Activated naive CD8-positive, alpha-beta T cell (primary cell): Measurements from ENCODE around the gene PSRC1.

ENCODE experiments used
- H3K27ac Mint-ChIP-seq: one replicate; pipeline ENCODE4 v1.8.0; 2021; ENCODE audit warnings: mixed read lengths
- H3K27me3 Mint-ChIP-seq: one replicate; pipeline ENCODE4 v1.8.0; 2021; ENCODE audit warnings: mixed read lengths
- H3K36me3 Mint-ChIP-seq: one replicate; pipeline ENCODE4 v1.8.0; 2021; ENCODE audit warnings: mixed read lengths
- H3K4me1 Mint-ChIP-seq: one replicate; pipeline ENCODE4 v1.8.0; 2021; ENCODE audit warnings: low read depth, mixed read lengths
- H3K4me3 Mint-ChIP-seq: one replicate; pipeline ENCODE4 v1.8.0; 2021; ENCODE audit warnings: mild to moderate bottlenecking, mixed read lengths
- H3K9me3 Mint-ChIP-seq: one replicate; pipeline ENCODE4 v1.8.0; 2021; ENCODE audit warnings: low read depth, mixed read lengths

Gene PSRC1

DNA sequence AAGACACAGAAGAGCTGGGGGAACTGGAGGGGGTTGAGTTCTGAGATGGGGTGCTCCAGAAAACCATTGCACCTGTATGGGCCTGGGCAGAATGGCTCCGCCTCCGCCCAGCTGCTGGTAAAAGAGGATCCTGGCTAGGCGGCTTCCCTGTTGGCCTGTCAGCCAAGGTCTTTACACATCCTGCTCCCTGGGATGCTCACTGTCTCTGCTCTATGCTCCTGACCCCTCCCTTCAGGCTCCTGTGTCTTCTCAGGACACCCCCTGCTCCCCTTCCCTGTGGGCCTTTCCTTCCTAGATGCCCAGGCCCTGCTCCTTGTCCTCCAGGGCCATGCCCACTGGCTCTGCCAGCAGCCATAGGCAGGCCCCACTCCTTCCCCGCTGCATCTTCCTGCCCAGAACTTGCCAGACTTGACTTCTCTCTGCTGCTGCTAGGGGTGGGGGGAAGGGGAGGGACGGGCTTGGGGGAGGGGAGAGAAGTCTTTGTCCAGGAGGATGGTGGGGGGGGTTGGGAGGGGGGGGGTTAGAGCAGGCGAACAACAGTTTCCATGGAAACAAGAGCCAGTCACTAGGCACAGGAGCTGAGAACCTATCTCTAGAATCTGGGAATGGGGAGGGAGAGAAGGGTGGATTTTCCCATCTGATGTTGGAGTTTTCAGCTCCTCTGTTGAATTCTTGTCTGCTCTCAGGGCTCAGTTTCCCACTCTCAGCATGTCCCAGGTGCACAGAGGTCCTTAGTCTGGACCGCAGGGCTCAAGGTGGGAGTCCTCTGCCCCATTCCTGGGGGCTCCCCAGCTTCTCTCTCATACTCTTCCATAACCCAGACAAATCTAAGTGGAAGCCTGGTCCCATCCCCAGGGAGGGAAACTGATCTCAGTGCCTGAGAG lies 23.0 kb downstream of the PSRC1 start:
- Mint-ChIP-seq H3K27ac (no peak overlapping the region), H3K36me3 (no peaks in the 10 kb centered on the region), H3K4me3 (no peak overlapping the region), H3K4me1 (peaks cover 5% of the 10 kb centered on the region), H3K27me3 (no peaks in the 10 kb centered on the region), H3K9me3 (no peaks in the 10 kb centered on the region)

DNA sequence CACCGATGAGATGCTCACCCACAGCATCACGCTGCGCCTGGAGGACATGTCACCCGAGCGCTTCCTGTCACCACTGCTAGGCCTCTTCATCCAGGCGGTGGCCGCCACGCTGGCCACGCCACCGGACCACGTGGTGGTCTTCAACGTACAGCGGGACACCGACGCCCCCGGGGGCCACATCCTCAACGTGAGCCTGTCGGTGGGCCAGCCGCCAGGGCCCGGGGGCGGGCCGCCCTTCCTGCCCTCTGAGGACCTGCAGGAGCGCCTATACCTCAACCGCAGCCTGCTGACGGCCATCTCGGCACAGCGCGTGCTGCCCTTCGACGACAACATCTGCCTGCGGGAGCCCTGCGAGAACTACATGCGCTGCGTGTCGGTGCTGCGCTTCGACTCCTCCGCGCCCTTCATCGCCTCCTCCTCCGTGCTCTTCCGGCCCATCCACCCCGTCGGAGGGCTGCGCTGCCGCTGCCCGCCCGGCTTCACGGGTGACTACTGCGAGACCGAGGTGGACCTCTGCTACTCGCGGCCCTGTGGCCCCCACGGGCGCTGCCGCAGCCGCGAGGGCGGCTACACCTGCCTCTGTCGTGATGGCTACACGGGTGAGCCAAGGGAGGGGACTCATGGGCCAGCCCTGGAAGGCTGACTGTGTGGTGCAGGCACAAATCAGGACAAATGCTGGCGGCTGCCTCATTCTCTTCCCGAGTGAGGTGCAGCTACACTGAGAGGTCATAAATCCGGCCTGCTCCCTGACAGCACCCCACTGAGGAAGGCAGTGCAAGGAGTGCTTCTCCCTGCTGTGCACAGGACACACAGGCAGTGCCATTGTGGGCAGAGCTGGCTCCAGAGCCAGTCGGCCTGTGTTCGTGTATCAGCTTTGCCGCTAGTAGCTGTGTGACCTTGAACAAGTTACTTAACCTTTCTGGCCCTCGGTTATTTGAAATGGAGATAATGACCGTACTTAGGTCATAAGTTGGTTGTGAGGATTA lies 24.2 kb downstream of the PSRC1 start:
- Mint-ChIP-seq H3K4me3 (no peak overlapping the region), H3K9me3 (no peaks in the 10 kb centered on the region), H3K36me3 (no peaks in the 10 kb centered on the region), H3K4me1 (peaks cover 8% of the 10 kb centered on the region), H3K27me3 (no peaks in the 10 kb centered on the region), H3K27ac (no peak overlapping the region)

DNA sequence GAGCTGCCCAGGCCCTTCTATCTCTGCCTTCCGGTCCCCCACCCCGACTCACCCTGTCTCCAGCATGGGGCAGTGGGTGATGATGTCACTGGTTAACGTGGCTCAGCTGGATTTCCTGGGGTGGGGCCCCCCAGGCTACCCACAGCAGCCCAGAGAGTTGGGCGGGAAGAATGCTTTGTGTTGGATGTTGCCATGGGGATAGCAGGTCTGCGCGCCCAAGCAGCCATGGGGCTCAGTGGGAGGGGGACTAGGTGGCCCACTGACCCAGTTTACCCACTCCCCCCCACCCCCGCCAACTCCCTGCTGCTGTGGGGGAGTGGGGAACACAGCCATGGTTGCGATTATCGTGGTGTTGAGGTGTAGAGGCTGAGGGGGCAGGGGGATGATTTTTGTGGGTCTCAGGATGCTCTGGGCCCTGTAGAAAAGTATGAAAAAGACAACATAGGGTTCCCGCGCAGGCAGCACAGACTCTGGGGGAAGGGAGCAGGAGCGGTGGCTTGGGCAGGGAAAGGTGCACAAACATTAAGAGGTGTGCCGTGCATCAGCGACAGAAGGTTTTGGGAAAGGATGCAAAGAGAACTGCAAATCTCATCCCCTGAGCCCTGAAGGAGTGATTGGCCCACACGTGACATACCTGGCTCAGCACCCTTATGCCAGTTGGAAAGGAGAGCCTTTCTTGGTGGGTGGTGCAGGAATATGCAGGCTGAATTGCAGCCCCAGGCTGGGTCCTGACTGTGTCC lies 25.1 kb downstream of the PSRC1 start:
- Mint-ChIP-seq H3K4me3 (no peak overlapping the region), H3K9me3 (no peaks in the 10 kb centered on the region), H3K27me3 (no peaks in the 10 kb centered on the region), H3K27ac (no peak overlapping the region), H3K4me1 (peaks cover 6% of the 10 kb centered on the region), H3K36me3 (no peaks in the 10 kb centered on the region)

DNA sequence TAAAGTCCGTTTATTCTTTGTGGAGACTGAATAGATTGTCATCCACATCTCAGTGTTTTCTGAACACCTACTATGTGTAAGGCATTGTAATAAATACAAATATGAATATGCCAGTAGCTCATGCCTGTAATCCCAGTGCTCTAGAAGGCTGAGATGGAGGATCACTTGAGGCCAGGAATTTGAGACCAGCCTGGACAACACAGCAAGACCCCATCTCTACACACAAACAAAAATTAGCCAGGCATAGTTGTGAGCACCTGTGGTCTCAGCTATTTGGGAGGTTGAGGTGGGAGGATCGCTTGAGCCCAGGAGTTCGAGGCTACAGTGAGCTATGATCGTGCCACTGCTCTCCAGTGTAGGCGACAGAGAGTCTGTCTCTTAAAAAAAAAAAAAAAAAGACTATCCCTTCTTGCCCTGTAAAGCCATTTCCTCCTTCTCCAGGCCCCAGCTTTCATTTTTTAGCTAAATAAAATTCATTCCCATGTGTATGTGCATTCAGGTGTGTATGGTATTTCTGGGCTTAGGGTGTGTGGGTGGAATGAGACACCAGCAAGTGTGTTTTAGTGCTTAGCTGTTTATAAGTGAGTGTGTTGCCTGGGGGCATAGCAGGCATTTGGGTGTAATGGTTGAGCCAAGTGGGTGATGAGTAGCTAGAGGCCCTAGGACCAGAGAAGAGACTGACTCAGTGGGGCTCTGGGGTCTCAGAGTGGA lies 25.8 kb downstream of the PSRC1 start:
- Mint-ChIP-seq H3K27me3 (no peaks in the 10 kb centered on the region), H3K4me3 (no peak overlapping the region), H3K36me3 (no peaks in the 10 kb centered on the region), H3K9me3 (no peaks in the 10 kb centered on the region), H3K27ac (no peak overlapping the region), H3K4me1 (peaks cover 9% of the 10 kb centered on the region)

DNA sequence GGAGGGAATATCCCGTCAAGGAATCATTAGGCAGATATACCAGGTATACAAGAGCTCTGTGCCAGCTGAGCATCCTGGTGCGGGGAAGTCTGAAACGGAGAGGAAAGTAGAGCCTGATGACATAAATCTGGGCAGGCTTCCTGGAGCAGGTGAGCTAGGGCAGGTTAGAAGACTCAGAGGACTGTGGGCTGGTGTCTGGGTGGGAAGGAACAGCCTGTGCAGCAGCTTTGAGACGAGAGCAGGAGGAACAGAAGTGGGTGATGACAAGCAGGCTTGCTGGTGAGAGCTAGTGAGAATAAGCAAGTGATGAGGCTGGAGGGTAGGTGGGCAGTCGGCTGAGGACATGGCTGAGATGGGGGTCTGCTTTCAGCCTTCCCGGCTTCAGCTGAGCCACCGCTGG lies 26.9 kb downstream of the PSRC1 start:
- Mint-ChIP-seq H3K27me3 (no peaks in the 10 kb centered on the region), H3K4me3 (no peak overlapping the region), H3K27ac (no peak overlapping the region)

DNA sequence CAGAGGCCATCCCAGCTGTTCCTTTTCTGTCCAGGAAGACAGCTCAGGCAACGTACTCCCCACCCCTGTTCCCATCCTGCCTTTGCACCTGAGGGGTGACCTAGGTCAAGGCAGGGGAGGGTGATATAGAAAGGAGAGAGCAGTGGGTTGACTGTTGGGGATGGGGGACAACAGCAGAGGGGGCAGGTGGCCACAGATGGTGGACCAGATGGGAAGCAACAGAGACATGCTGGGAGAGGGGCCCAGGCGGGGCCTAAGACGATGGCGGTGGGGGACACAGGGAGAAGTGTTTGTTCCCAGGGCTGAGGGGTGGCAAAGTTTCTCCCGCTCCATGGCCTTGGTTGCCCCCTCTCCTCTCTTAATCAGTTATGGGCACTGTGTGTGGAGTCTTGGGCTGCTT lies 27.3 kb downstream of the PSRC1 start:
- no peak overlapping the region for H3K27ac Mint-ChIP-seq
- H3K36me3 Mint-ChIP-seq = no peaks in the 10 kb centered on the region
- H3K4me3 Mint-ChIP-seq = no peak overlapping the region
- peaks cover 10% of the 10 kb centered on the region for H3K4me1 Mint-ChIP-seq
- H3K27me3 Mint-ChIP-seq = no peaks in the 10 kb centered on the region
- no peaks in the 10 kb centered on the region for H3K9me3 Mint-ChIP-seq

More for the DNA sequence above, 26.9 kb downstream of the PSRC1 start:
- Mint-ChIP-seq H3K4me1 (peaks cover 9% of the 10 kb centered on the region), H3K36me3 (no peaks in the 10 kb centered on the region), H3K9me3 (no peaks in the 10 kb centered on the region)

DNA sequence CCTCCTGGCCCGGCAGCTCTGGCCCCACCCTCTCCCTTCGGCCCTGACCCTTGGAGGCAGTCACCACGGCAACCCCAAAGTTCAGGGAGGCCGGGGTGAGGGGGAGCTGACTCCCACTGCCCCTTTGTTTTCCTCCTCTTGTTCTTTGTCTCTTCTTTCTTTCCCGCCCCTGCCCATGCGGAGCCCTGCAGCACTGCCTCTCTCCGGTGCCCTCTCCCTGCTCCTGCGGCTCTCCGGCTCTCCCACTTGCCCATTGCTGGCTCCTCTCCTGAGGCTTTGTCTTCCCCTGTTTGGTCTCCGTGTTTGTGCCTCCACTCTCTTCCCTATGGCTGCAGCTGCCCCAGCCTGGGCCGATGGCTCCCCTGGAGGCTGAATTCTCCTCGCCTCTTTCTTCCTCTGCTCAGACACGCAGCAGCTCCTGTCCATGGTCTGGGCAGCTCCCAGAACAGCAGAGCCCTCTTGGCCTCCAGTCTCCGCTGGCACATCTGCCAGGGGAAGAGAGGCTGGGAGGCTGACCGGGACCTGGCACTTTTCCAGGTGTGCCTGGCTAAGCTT lies 27.8 kb downstream of the PSRC1 start:
- H3K27ac Mint-ChIP-seq = no peak overlapping the region
- H3K4me3 Mint-ChIP-seq = no peak overlapping the region
- H3K36me3 Mint-ChIP-seq = no peaks in the 10 kb centered on the region
- H3K9me3 Mint-ChIP-seq = no peaks in the 10 kb centered on the region
- H3K27me3 Mint-ChIP-seq = no peaks in the 10 kb centered on the region
- H3K4me1 Mint-ChIP-seq = peaks cover 11% of the 10 kb centered on the region

DNA sequence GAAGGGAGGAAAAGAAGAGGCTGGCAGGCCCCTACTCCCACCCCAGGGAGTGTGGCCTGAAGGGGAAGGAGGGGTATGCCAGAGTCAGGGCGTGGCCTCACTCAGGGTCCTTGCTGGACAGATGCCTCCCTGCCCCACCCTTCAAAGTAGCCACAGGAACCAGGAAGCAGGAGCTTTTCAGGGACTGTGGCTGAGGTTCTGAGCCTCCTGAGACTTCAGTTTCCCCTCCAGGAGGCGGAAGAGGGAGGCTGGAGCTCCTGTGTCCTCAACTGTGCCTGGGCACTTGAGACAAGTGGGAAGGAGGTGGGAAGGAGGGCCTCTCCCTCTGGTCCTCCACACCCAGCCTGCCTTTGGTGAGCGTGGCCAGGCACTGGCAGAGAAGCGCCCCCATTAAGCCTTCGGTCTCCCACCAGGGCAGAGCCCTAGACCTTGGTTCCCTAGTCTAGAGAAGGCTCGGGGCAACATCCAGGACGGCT lies 28.3 kb downstream of the PSRC1 start:
- no peak overlapping the region for H3K4me3 Mint-ChIP-seq
- H3K9me3 Mint-ChIP-seq = no peaks in the 10 kb centered on the region
- H3K36me3 Mint-ChIP-seq = no peaks in the 10 kb centered on the region
- H3K4me1 Mint-ChIP-seq = peaks cover 11% of the 10 kb centered on the region
- no peaks in the 10 kb centered on the region for H3K27me3 Mint-ChIP-seq
- no peak overlapping the region for H3K27ac Mint-ChIP-seq

DNA sequence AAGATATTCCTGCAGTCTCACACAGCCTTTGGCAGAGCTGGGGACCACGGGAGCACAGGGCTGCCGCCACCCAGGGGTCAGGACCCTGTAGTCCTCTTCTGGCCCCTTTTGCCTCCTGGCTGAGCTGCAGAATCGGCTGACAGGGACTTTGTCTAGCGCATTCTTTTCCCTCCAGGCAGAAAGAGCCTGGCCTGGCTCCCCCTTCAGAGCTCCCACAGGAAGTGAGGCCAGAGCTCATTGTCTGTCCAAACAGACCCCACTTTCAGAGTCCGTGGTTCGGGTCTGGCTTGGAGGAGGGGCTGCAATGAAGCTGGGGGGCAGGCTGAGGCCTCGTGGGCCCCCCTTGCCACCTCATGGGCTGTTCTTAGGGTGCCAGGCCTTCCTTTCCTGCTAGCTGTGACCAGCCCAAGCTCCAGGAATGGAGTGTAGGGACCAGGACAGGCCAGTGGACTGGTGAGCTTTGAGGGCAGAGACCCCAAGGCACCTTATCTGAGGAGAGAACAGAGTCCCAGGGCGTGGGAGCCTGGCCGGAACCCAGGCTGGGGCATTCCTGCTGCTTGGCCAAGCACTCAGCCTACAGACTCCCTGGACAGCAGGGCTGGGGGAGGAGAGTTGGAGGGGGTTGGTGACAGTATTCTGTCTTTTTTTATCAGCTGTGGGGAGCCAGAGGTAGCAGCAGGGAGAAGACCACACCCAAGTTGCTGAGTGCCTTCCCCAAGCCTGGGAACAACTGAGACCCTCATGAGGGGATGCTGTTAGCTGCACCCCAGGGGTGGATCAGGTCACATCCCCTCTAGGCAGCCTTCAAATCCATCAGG lies 28.9 kb downstream of the PSRC1 start:
- Mint-ChIP-seq H3K27ac (no peak overlapping the region), H3K36me3 (no peaks in the 10 kb centered on the region), H3K9me3 (no peaks in the 10 kb centered on the region), H3K4me3 (no peak overlapping the region), H3K4me1 (peaks cover 14% of the 10 kb centered on the region), H3K27me3 (no peaks in the 10 kb centered on the region)

DNA sequence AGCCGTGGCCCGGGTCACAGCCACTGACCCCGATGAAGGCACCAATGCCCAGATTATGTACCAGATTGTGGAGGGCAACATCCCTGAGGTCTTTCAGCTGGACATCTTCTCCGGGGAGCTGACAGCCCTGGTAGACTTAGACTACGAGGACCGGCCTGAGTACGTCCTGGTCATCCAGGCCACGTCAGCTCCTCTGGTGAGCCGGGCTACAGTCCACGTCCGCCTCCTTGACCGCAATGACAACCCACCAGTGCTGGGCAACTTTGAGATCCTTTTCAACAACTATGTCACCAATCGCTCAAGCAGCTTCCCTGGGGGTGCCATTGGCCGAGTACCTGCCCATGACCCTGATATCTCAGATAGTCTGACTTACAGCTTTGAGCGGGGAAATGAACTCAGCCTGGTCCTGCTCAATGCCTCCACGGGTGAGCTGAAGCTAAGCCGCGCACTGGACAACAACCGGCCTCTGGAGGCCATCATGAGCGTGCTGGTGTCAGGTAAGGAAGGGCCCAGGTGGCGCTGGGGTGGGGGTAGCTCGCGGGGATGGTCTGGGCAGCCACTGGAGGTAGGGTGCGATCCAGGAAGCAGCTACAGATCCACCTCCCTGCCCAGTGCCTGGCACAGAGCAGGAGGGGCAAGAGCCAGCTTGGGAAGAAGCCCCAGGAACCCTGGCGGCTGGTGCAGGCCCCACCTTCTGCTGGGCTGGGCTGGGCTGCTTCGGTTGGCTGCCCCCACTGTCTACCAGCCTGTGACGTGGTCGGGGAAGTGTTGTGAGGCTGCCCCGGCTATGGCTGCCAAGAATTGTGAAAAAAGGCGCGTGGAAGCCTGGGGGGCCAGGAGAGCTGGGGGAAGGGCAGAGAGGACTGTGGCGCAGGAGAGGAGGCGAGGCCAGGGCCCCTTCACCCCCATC lies 29.8 kb downstream of the PSRC1 start:
- Mint-ChIP-seq H3K9me3 (no peaks in the 10 kb centered on the region), H3K27ac (no peak overlapping the region), H3K4me1 (peaks cover 14% of the 10 kb centered on the region), H3K36me3 (no peaks in the 10 kb centered on the region), H3K27me3 (no peaks in the 10 kb centered on the region), H3K4me3 (no peak overlapping the region)

DNA sequence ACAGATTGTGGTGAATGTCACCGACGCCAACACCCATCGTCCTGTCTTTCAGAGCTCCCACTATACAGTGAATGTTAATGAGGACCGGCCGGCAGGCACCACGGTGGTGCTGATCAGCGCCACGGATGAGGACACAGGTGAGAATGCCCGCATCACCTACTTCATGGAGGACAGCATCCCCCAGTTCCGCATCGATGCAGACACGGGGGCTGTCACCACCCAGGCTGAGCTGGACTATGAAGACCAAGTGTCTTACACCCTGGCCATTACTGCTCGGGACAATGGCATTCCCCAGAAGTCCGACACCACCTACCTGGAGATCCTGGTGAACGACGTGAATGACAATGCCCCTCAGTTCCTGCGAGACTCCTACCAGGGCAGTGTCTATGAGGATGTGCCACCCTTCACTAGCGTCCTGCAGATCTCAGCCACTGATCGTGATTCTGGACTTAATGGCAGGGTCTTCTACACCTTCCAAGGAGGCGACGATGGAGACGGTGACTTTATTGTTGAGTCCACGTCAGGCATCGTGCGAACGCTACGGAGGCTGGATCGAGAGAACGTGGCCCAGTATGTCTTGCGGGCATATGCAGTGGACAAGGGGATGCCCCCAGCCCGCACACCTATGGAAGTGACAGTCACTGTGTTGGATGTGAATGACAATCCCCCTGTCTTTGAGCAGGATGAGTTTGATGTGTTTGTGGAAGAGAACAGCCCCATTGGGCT lies 30.6 kb downstream of the PSRC1 start:
- no peak overlapping the region for H3K27ac Mint-ChIP-seq
- H3K9me3 Mint-ChIP-seq = no peaks in the 10 kb centered on the region
- H3K4me3 Mint-ChIP-seq = no peak overlapping the region
- H3K4me1 Mint-ChIP-seq = peaks cover 14% of the 10 kb centered on the region
- H3K27me3 Mint-ChIP-seq = no peaks in the 10 kb centered on the region
- H3K36me3 Mint-ChIP-seq = no peaks in the 10 kb centered on the region
